Prostate gland (tissue), 2 donors: ENCODE data around the gene SPNS1. TPM values are rescaled to one million over a fixed set of nuclear protein-coding genes. Genes with fewer than 3 reads are reported as not detected.
A peak's percentile ranks its signal among the peaks of the same experiment; 100 is the strongest.
"Not testable (repeated sequence)": the region's sequence is repeated elsewhere in the genome, so short reads cannot be mapped to it uniquely, and the experiment has no call there.

Experiments used
- DNase-seq: peaks from one replicate; pipeline ENCODE4 v3.0.0-alpha.2; 2019; ENCODE audit warnings: low spot score
- H3K27ac ChIP-seq, 2 donors: fragments of 200-600 bp; sonication (generic); 2 replicates each; pipeline ENCODE4 v1.5.1; 2017 to 2019
- H3K27me3 ChIP-seq: fragments of 200-600 bp; sonication (generic); replicated peaks from 2 replicates; pipeline ENCODE4 v1.5.1; 2019; ENCODE audit not compliant: insufficient read depth
- H3K36me3 ChIP-seq, 2 donors: fragments of 200-600 bp; sonication (generic); 1 replicate in 1 of 2; 2 replicates in 1 of 2; pipeline versions ENCODE4 v1.5.1 to v1.8.1; 2017 to 2019
- H3K4me1 ChIP-seq: fragments of 200-600 bp; sonication (generic); replicated peaks from 2 replicates; pipeline ENCODE4 v1.5.1; 2019
- H3K4me3 ChIP-seq, 2 donors: fragments of 200-600 bp; sonication (generic); 2 replicates each; pipeline ENCODE4 v1.5.1; 2017 to 2019
- H3K9me3 ChIP-seq: fragments of 200-600 bp; sonication (generic); 2 replicates; pipeline ENCODE4 v1.5.1; 2017
- CTCF ChIP-seq, 4 experiments: fragments of 200-600 bp in 2 of 4; fragments of 450-650 bp in 2 of 4; sonication (generic) in 2 of 4; IDR thresholded peaks; 1 replicate in 3 of 4; 2 replicates in 1 of 4; pipeline ENCODE4 v1.5.1; 2016 to 2019; ENCODE audit warnings: antibody characterized with exemption in 4 of 4, mild to moderate bottlenecking in 2 of 4, moderate library complexity in 2 of 4
- POLR2A ChIP-seq: fragments of 450-650 bp; IDR thresholded peaks from one replicate; pipeline ENCODE4 v1.6.1; 2016; ENCODE audit warnings: antibody characterized with exemption, mild to moderate bottlenecking
- POLR2AphosphoS5 ChIP-seq: sonication (generic); formaldehyde crosslinking; IDR thresholded peaks from one replicate; pipeline ENCODE4 v1.6.1; 2017; ENCODE audit warnings: antibody characterized with exemption
- WGBS: methylation state at CpG from one replicate; pipeline ENCODE4 v1.1.5; 2018; 5-methylcytosine and 5-hydroxymethylcytosine counted together
- intact Hi-C: fragments of 100-400 bp; cut with DNase I; formaldehyde crosslinking; loops from one replicate; pipeline ENCODE4 v1.14.2; 2022
- total RNA-seq, 2 donors: library from RNA; depleted of rRNA; stranded (reverse); fragments of >200 nt; gene quantifications; one replicate each; pipeline ENCODE4 v1.1.0, GENCODE V29; 2016

Gene SPNS1
- total RNA-seq, 2 donors from 2014 or later: 14.8 to 57.4 TPM

- WGBS: 34% methylated on average over 36 of the region's 36 CpGs
- Histone ChIP-seq H3K9me3 (no peaks in the 10 kb centered on the region), H3K27ac (no peak overlapping the region), H3K4me3 (no peak overlapping the region), H3K4me1 (no peaks in the 10 kb centered on the region), H3K36me3 (no peaks in the 10 kb centered on the region), H3K27me3 (no peaks in the 10 kb centered on the region)
- intact Hi-C loops: no loop called here
- peak; percentile 31 for DNase-seq
- TF ChIP-seq CTCF (IDR thresholded peaks at IDR 0.05) (no peak), POLR2A (no peak), POLR2AphosphoS5 (peak; percentile 12)
Observed at GRCh38 chr16:28935924-28936783, 38.4 kb upstream of the SPNS1 start.

DNA sequence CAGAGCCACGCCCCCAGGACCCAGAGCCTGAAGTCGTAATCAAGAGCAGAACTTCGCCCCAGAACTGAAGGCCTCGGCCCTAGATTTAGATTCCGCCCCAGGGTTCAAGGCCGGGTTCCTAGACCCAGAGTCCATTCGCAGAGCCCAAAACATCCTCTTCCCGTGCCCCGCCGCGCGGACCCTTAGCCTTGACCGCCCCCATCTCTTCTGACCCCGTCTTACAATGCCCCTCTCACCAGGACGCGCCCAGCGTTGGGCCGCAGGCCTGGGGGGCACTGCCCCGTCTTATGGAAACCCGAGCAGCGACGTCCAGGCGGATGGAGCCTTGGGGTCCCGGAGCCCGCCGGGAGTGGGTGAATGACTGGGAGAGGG is 37.8 kb upstream of the SPNS1 start:
- WGBS: 78% methylated on average over 26 of the region's 26 CpGs
- Histone ChIP-seq H3K4me3 (no peak overlapping the region), H3K36me3 (no peaks in the 10 kb centered on the region), H3K4me1 (no peaks in the 10 kb centered on the region), H3K27me3 (no peaks in the 10 kb centered on the region), H3K9me3 (no peaks in the 10 kb centered on the region), H3K27ac (no peak overlapping the region)
- no peak for DNase-seq
- intact Hi-C loops: no loop called here
- TF ChIP-seq CTCF (IDR thresholded peaks at IDR 0.05) (no peak), POLR2A (no peak), POLR2AphosphoS5 (no peak)

DNA sequence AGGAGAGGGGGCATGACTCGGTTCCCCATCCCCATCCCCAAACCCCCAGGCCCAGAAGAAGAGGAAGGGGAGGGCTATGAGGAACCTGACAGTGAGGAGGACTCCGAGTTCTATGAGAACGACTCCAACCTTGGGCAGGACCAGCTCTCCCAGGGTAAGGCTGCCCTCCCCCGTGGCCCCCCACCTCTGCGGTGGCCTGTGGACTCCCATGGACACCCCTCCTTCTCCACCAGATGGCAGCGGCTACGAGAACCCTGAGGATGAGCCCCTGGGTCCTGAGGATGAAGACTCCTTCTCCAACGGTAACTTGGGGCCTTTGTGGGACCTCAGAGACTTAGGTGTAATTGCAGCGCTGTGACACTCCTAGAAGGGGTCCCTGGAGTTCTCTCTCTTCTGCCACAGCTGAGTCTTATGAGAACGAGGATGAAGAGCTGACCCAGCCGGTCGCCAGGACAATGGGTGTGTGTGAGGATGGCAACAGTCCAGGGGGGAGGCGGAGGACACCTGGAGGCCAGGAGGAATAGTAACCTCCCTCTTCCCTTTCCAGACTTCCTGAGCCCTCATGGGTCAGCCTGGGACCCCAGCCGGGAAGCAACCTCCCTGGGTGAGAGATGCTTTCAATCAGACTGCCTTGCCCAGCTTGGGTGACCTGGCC is 37.2 kb upstream of the SPNS1 start:
- intact Hi-C loops: no loop called here
- no peaks in the 10 kb centered on the region for H3K9me3 ChIP-seq
- TF ChIP-seq CTCF (IDR thresholded peaks at IDR 0.05) (no peak), POLR2A (no peak), POLR2AphosphoS5 (no peak)
- no peaks in the 10 kb centered on the region for H3K36me3 ChIP-seq
- H3K27ac ChIP-seq: no peak overlapping the region
- DNase-seq: no peak
- no peak overlapping the region for H3K4me3 ChIP-seq
- 78% methylated on average over 14 of the region's 14 CpGs for WGBS
- no peaks in the 10 kb centered on the region for H3K27me3 ChIP-seq
- no peaks in the 10 kb centered on the region for H3K4me1 ChIP-seq

DNA sequence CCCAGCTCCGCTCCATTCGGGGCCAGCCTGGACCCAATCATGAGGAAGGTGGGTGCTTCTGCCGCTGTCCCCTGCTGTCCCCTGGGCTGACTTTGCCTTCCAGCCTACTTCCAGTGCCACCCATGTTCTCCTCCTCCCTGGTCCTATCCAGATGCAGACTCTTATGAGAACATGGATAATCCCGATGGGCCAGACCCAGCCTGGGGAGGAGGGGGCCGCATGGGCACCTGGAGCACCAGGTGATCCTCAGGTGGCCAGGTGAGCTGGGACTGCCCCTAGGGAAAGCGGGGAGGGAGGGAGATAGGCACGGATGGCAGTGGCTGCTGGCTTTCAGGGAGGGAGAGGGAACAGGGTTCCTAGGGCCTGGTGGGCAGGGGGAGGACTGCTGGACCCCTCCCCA is 35.9 kb upstream of the SPNS1 start:
- intact Hi-C loops: no loop called here
- Histone ChIP-seq H3K27ac (no peak overlapping the region), H3K4me1 (no peaks in the 10 kb centered on the region), H3K36me3 (no peaks in the 10 kb centered on the region), H3K27me3 (no peaks in the 10 kb centered on the region), H3K9me3 (no peaks in the 10 kb centered on the region), H3K4me3 (no peak overlapping the region)
- 81% methylated on average over 7 of the region's 7 CpGs for WGBS
- no peak for DNase-seq
- TF ChIP-seq CTCF (IDR thresholded peaks at IDR 0.05) (no peak), POLR2A (no peak), POLR2AphosphoS5 (no peak)

- H3K4me3 ChIP-seq, H3K27me3 ChIP-seq, H3K27ac ChIP-seq, intact Hi-C loops, DNase-seq, H3K36me3 ChIP-seq, H3K4me1 ChIP-seq, H3K9me3 ChIP-seq: not testable (repeated sequence)
- WGBS: 92% methylated on average over 7 of the region's 7 CpGs
Observed at GRCh38 chr16:28939825-28940224, 34.8 kb upstream of the SPNS1 start.
